Peyer's patch (tissue), 4 donors: ENCODE measurements around the gene MED7. TPM values are rescaled to one million over a fixed set of nuclear protein-coding genes. Genes with fewer than 3 reads are reported as not detected.
A peak's percentile ranks its signal among the peaks of the same experiment; 100 is the strongest.

Source experiments
- DNase-seq, 3 donors: peaks; one replicate each; pipeline ENCODE4 v3.0.0-alpha.2; 2017 to 2019
- H3K27ac ChIP-seq, 4 donors: fragments of 200-600 bp; sonication (generic); one replicate each; pipeline ENCODE4 v1.5.1; 2016 to 2019
- H3K27me3 ChIP-seq, 2 donors: fragments of 200-600 bp; sonication (generic); one replicate each; pipeline ENCODE4 v1.5.1; 2019
- H3K36me3 ChIP-seq, 3 donors: fragments of 200-600 bp; sonication (generic); one replicate each; pipeline ENCODE4 v1.5.1; 2016 to 2019
- H3K4me1 ChIP-seq, 4 donors: fragments of 200-600 bp; sonication (generic); one replicate each; pipeline ENCODE4 v1.5.1; 2016 to 2019
- H3K4me3 ChIP-seq, 4 donors: fragments of 200-600 bp; sonication (generic); 1 replicate in 3 of 4; 2 replicates in 1 of 4; pipeline ENCODE4 v1.5.1; 2016 to 2019; ENCODE audit warnings: mild to moderate bottlenecking in 1 of 4
- H3K9me3 ChIP-seq, 4 donors: fragments of 200-600 bp; sonication (generic); one replicate each; pipeline ENCODE4 v1.5.1; 2016 to 2019; ENCODE audit warnings: mild to moderate bottlenecking in 1 of 4
- POLR2A ChIP-seq, 2 donors: fragments of 450-650 bp; IDR thresholded peaks; one replicate each; pipeline ENCODE4 v1.5.1; 2017; ENCODE audit warnings: antibody characterized with exemption in 2 of 2, mild to moderate bottlenecking in 2 of 2, moderate library complexity in 2 of 2
- total RNA-seq, 4 donors: library from RNA; depleted of rRNA; stranded (reverse); fragments of >200 nt; gene quantifications; one replicate each; pipeline ENCODE4 v1.1.0, GENCODE V29; 2016
- TF ChIP-seq, protein P1 (sequence below), 6 experiments: fragments of 450-650 bp in 4 of 6; fragments of 200-600 bp in 2 of 6; sonication (generic) in 1 of 6; IDR thresholded peaks; one replicate each; pipeline ENCODE4 v1.5.1; 2017 to 2019; ENCODE audit warnings: antibody characterized with exemption in 6 of 6, mild to moderate bottlenecking in 3 of 6, moderate library complexity in 1 of 6

The MED7 gene
- total RNA-seq, 4 donors from 2014 or later: 6.7 to 12.4 (median 7.3) TPM

GRCh38 chr5:157165668-157166067 lies 23.0 kb upstream of the MED7 start:
- H3K4me1 ChIP-seq: no peaks in the 10 kb centered on the region
- no peaks in the 10 kb centered on the region for H3K9me3 ChIP-seq
- no peak overlapping the region for H3K4me3 ChIP-seq
- no peak for DNase-seq
- H3K27me3 ChIP-seq: no peaks in the 10 kb centered on the region
- TF ChIP-seq, protein P1, sequence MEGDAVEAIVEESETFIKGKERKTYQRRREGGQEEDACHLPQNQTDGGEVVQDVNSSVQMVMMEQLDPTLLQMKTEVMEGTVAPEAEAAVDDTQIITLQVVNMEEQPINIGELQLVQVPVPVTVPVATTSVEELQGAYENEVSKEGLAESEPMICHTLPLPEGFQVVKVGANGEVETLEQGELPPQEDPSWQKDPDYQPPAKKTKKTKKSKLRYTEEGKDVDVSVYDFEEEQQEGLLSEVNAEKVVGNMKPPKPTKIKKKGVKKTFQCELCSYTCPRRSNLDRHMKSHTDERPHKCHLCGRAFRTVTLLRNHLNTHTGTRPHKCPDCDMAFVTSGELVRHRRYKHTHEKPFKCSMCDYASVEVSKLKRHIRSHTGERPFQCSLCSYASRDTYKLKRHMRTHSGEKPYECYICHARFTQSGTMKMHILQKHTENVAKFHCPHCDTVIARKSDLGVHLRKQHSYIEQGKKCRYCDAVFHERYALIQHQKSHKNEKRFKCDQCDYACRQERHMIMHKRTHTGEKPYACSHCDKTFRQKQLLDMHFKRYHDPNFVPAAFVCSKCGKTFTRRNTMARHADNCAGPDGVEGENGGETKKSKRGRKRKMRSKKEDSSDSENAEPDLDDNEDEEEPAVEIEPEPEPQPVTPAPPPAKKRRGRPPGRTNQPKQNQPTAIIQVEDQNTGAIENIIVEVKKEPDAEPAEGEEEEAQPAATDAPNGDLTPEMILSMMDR (IDR thresholded peaks at IDR 0.05): no peak
- TF ChIP-seq POLR2A (IDR thresholded peaks at IDR 0.05): no peak
- no peaks in the 10 kb centered on the region for H3K36me3 ChIP-seq
- H3K27ac ChIP-seq: no peak overlapping the region

GRCh38 chr5:157165261-157165660 lies 22.6 kb upstream of the MED7 start:
- H3K4me3 ChIP-seq: no peak overlapping the region
- no peaks in the 10 kb centered on the region for H3K9me3 ChIP-seq
- H3K4me1 ChIP-seq: no peaks in the 10 kb centered on the region
- no peaks in the 10 kb centered on the region for H3K27me3 ChIP-seq
- H3K36me3 ChIP-seq: no peaks in the 10 kb centered on the region
- H3K27ac ChIP-seq: no peak overlapping the region
- DNase-seq: no peak
- TF ChIP-seq, protein P1 (IDR thresholded peaks at IDR 0.05): no peak
- TF ChIP-seq POLR2A (IDR thresholded peaks at IDR 0.05): no peak

DNA sequence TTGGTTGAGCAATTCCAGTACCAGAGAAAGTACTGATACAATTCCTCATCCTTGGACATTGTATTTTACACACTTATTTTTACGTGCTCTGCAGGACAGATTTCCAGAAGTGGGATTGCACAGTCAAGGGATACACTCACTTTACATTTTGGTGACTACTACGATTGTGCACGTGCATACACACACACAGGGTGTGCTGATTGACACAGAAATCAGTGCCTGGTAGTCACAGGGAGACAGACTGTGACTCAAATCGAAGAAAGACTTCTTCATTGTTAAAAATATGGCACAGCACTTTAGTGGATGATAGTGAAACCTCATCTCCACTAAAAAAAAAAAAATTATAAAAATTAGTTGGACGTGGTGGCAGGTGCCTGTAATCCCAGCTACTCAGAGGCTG lies 21.9 kb upstream of the MED7 start:
- no peak for TF ChIP-seq POLR2A (IDR thresholded peaks at IDR 0.05)
- TF ChIP-seq, protein P1 (IDR thresholded peaks at IDR 0.05): no peak

DNA sequence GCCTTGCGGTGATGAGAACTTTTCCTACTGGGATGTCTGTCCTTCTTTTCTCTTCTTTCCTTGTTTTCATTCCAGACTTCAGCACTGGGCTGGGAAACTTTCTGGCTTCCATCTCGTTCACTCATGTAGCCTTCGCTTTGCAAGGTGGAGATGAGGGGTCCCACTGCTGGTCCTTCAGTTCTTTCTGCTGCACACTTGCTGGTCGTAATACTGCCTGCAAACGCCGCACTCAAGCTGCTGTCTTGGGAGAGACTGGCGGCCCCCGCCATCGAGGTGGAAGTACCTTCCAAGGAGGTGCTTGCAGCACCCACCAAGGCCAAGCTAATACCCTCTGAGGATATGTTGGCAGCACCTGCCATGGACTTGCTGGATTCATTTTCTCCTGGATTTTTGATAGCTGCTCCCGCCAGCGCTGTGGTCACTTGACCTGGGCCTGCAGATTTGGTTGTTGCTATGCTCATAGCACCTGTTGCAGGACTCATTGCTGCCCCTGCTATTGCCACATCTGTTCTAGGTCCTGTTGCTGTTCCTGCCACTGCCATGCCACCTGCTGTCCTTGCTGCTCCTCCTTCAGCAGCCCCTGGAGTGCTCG lies 20.4 kb upstream of the MED7 start:
- no peak for TF ChIP-seq POLR2A (IDR thresholded peaks at IDR 0.05)
- TF ChIP-seq, protein P1 (IDR thresholded peaks at IDR 0.05): no peak
- no peak for DNase-seq
- Histone ChIP-seq H3K9me3 (no peaks in the 10 kb centered on the region), H3K36me3 (no peaks in the 10 kb centered on the region), H3K4me1 (no peaks in the 10 kb centered on the region), H3K27me3 (no peaks in the 10 kb centered on the region), H3K4me3 (no peak overlapping the region), H3K27ac (no peak overlapping the region)

More for the DNA sequence above, 21.9 kb upstream of the MED7 start:
- no peak for DNase-seq
- Histone ChIP-seq H3K9me3 (no peaks in the 10 kb centered on the region), H3K4me3 (no peak overlapping the region), H3K27me3 (no peaks in the 10 kb centered on the region), H3K4me1 (no peaks in the 10 kb centered on the region), H3K36me3 (no peaks in the 10 kb centered on the region), H3K27ac (no peak overlapping the region)

- Histone ChIP-seq H3K9me3 (no peaks in the 10 kb centered on the region), H3K4me1 (no peaks in the 10 kb centered on the region), H3K36me3 (no peaks in the 10 kb centered on the region), H3K27ac (no peak overlapping the region), H3K27me3 (no peaks in the 10 kb centered on the region), H3K4me3 (no peak overlapping the region)
- TF ChIP-seq POLR2A (IDR thresholded peaks at IDR 0.05): no peak
- TF ChIP-seq, protein P1 (IDR thresholded peaks at IDR 0.05): no peak
- no peak for DNase-seq
Measured at GRCh38 chr5:157161996-157162395, 19.3 kb upstream of the MED7 start.

- H3K36me3 ChIP-seq: no peaks in the 10 kb centered on the region
- DNase-seq: no peak
- no peak for TF ChIP-seq POLR2A (IDR thresholded peaks at IDR 0.05)
- TF ChIP-seq, protein P1 (IDR thresholded peaks at IDR 0.05): no peak
- H3K27ac ChIP-seq: peak overlapping the region in 1 of 4 donors; percentile 11
- H3K27me3 ChIP-seq: no peaks in the 10 kb centered on the region
- H3K4me1 ChIP-seq: no peaks in the 10 kb centered on the region
- no peaks in the 10 kb centered on the region for H3K9me3 ChIP-seq
- H3K4me3 ChIP-seq: no peak overlapping the region
Measured at GRCh38 chr5:157160001-157160400, 17.3 kb upstream of the MED7 start.
